Epidermal melanocyte (primary cell): Measurements from ENCODE around the gene PPIG.
"Not testable (repeated sequence)": the region's sequence is repeated elsewhere in the genome, so short reads cannot be mapped to it uniquely, and the experiment has no call there.

Experiments
- DNase-seq: peaks from one replicate; pipeline ENCODE4 v3.0.0; 2011; ENCODE audit warnings: low spot score; ENCODE audit not compliant: insufficient read length

PPIG gene

DNA sequence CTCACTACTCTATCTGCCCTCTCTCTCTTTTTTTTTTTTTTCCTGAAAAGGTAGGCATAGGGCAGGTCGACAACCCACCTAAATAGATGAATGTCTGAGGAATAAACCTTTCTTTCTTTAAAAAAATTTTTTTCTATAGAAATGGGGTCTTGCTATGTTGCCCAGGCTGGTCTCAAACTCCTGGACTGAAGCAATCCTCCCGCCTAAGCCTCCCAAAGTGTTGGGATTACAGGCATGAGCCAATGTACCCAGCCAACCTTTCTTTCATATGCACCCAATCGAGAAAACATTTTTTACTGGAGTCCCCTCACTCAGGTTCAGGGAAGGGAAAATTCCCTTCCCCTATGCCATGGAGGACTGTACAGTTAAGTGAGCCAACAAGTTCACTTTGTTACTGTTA is 79.1 kb downstream of the PPIG start:
- no peak for DNase-seq

GRCh38 chr2:169664600-169664977 is 80.4 kb downstream of the PPIG start:
- DNase-seq = no peak

- no peak for DNase-seq
Observed at GRCh38 chr2:169664978-169665930, 81.1 kb downstream of the PPIG start.

- no peak for DNase-seq
Observed at GRCh38 chr2:169667583-169667982, 83.4 kb downstream of the PPIG start.

DNA sequence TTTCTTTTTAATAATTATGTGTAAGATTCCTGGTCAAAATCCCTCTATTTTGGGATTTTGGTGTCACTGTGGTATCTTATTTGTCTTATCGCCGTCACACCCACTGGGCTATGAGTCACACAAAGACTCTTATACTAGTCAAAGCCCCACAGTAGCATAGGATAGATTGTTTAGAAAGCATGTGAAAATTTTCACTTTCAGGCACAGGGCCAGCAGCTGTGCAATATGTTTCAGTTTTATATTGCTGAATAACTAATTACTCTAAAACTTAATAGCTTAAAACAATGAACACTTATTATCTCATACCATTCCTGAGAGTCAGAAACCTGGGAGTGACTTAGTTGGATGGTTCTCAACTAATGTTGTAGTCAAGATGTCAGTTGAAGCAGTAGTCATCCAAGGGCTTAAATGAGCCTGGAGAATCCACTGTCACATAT is 86.1 kb downstream of the PPIG start:
- no peak for DNase-seq

DNA sequence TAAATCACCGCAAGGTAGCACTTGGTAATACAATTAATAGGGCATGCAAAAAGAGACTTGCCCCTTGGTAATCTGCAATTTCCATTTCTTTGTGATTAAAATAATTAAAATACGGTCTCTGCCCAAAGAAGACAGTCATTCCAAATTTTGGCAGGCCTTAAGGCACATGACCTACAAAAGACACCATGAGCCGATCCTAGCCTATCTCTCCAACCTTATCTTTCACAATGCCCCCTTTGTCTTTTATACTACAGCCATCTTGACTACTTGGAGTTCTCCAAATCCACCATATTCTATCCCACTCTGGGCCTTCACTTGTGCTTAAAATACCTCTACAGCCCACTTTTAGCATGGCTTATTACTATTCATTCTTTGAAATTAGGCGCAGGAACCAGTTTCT is 86.8 kb downstream of the PPIG start:
- DNase-seq = no peak

DNA sequence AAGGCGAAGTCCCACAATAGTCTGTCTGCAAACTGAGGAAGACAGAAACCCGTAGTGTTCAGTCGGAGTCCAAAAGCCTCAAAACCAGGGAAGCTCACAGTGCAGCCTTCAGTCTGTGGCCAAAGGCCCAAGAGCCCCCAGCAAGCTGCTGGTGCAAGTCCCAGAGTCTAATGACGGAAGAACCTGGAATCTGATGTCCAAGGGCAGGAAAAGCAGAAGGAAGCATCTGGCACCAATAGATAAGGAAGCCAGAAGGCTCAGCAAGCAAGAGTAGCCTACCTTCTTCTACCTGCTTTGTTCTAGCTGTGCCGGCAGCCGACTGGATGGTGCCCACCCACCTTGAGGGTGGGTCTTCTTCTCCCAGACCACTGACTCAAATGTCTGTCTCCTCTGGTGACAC is 88.3 kb downstream of the PPIG start:
- DNase-seq = no peak

GRCh38 chr2:169673106-169673505 is 89.0 kb downstream of the PPIG start:
- no peak for DNase-seq

GRCh38 chr2:169673921-169674320 is 89.8 kb downstream of the PPIG start:
- no peak for DNase-seq

DNA sequence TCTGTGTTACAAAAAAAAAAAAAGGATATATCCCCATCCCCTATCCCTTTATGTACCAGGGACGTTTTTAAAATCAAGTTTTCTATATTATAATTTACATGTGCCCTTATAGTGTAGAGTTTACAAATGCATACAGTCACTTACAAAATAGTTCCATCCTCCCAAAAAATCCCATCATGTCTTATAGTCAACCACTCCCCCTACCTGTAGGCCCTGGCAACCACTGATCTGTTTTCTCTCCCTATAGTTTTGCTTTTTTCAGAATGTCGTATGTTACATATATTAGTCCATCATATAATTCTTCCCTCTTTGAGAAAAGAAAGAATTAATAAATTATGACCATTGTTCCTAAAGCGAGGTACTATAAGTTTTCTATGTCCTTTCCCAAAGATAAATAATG is 92.2 kb downstream of the PPIG start:
- DNase-seq = no peak

GRCh38 chr2:169676850-169677249 is 92.7 kb downstream of the PPIG start:
- no peak for DNase-seq

DNA sequence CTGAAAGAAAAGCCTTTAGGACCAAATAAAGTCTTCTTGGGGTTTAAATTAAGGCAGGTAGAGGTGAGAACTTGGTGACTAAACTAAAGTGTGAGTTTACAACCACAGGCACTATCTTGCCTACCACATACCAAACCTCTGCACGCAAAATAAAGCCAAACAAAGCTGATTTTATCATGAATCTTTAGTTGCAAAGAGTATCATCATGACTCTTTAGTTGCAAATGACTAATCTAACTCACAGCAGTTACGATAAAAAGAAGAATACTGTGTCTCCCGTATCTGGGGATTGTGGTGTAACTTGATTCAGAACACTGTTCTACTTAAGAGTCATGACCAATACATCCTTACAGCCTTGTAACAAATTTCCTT is 98.9 kb downstream of the PPIG start:
- DNase-seq = no peak

GRCh38 chr2:169683425-169684134 is 99.4 kb downstream of the PPIG start:
- DNase-seq = no peak

- no peak for DNase-seq
Observed at GRCh38 chr2:169684135-169684565, 100.0 kb downstream of the PPIG start.

- not testable (repeated sequence) for DNase-seq
Observed at GRCh38 chr2:169684712-169685111, 100.6 kb downstream of the PPIG start.

DNA sequence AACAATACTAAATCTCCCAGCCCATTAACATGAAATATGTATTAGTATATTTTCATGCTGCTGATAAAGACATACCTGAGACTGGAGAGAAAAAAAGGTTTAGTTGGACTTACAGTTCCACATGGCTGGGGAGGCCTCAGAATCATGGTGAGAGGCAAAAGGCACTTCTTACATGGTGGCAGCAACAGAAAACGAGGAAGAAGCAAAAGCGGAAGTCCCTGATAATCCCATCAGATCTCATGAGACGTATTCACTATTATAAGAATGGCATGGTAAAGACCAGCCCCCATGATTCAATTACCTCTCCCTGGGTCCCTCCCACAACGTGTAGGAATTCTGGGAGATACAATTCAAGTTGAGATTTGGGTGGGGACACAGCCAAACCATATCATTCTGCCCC is 102.7 kb downstream of the PPIG start:
- not testable (repeated sequence) for DNase-seq

- DNase-seq = not testable (repeated sequence)
Observed at GRCh38 chr2:169687943-169688342, 103.8 kb downstream of the PPIG start.

DNA sequence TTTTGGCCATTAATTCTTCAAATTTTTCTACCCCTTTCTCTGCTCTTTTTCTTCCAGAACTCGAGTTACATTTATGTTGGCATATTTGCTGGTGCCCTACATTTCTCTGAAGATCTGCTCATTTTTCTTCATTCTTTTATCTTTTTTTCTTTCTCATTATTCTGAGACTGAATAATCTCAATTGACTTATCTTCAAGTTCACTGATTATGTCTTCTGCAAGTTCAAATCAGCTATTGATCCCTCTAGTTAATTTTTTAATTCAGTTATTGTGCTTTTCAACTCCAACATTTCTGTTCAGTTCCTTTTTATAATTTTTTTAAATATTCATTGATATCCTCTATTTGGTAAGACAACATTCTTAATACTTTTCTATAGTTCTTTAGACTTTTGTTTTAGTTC is 106.8 kb downstream of the PPIG start:
- no peak for DNase-seq
